ENCODE results near the gene GLYATL2.

The GLYATL2 gene

GRCh38 chr11:58845386-58845785 is 882 bp upstream of the GLYATL2 start:
- H3K9ac ChIP-seq (ENCODE audit: low read depth, low read length), result no peak overlapping the region
- H3K9me3 ChIP-seq (replicated peaks; ENCODE audit: low read length), result no peaks in the 10 kb centered on the region
- no peaks in the 10 kb centered on the region for H3K27me3 ChIP-seq (ENCODE audit: control insufficient read depth, insufficient read depth, low read length)
- no peaks in the 10 kb centered on the region for H3K4me1 ChIP-seq (ENCODE audit: control insufficient read depth, insufficient read depth, low read length)
- no peak overlapping the region for H3K4me2 ChIP-seq (ENCODE audit: low read length)
- no peak overlapping the region for H3K4me3 ChIP-seq (ENCODE audit: low read length)
- no peaks in the 10 kb centered on the region for H3K36me3 ChIP-seq (ENCODE audit: insufficient read depth, low read length)

- H3K4me3 ChIP-seq (ENCODE audit: low read length), result no peak overlapping the region
- H3K9ac ChIP-seq (ENCODE audit: low read depth, low read length), result no peak overlapping the region
- no peaks in the 10 kb centered on the region for H3K27me3 ChIP-seq (ENCODE audit: control insufficient read depth, insufficient read depth, low read length)
- H3K4me1 ChIP-seq (ENCODE audit: control insufficient read depth, insufficient read depth, low read length), result no peaks in the 10 kb centered on the region
- H3K36me3 ChIP-seq (ENCODE audit: insufficient read depth, low read length), result no peaks in the 10 kb centered on the region
- H3K9me3 ChIP-seq (replicated peaks; ENCODE audit: low read length), result no peaks in the 10 kb centered on the region
- H3K4me2 ChIP-seq (ENCODE audit: low read length), result no peak overlapping the region
Measured at GRCh38 chr11:58837707-58838388, 6.7 kb downstream of the GLYATL2 start.

DNA sequence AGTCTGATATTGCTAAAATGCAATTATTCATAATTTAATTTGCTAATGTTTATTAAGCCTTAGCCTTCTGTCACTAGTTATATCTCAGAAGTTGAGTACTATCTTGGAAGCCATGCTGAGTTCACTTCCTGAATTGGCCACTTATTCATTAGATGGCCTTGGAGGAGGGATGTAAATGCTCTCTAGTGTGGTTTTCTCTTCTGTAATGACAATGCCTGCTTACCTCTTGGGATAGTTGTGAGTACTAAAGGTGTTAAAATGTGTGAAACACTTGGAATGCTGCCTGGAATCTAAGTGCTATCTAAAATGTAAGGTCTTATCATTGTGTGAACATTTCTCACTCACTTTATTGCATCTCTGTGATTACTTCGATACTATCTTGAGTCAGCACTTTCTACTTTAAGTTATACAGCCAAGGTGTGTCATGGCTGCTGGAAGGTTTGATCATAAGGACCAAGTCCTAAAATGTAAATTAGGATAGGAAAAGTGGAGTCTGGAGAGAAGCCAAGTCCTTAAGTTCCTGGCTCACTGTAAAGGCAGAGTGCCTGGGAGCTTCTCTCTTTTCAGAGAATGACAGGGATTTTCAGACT is 12.4 kb downstream of the GLYATL2 start:
- Histone ChIP-seq H3K27me3 (ENCODE audit: control insufficient read depth, insufficient read depth, low read length) (no peaks in the 10 kb centered on the region), H3K36me3 (ENCODE audit: insufficient read depth, low read length) (no peaks in the 10 kb centered on the region), H3K9me3 (replicated peaks; ENCODE audit: low read length) (no peaks in the 10 kb centered on the region), H3K9ac (ENCODE audit: low read depth, low read length) (no peak overlapping the region), H3K4me1 (ENCODE audit: control insufficient read depth, insufficient read depth, low read length) (peaks cover 17% of the 10 kb centered on the region), H3K4me2 (ENCODE audit: low read length) (no peak overlapping the region), H3K4me3 (ENCODE audit: low read length) (no peak overlapping the region)

DNA sequence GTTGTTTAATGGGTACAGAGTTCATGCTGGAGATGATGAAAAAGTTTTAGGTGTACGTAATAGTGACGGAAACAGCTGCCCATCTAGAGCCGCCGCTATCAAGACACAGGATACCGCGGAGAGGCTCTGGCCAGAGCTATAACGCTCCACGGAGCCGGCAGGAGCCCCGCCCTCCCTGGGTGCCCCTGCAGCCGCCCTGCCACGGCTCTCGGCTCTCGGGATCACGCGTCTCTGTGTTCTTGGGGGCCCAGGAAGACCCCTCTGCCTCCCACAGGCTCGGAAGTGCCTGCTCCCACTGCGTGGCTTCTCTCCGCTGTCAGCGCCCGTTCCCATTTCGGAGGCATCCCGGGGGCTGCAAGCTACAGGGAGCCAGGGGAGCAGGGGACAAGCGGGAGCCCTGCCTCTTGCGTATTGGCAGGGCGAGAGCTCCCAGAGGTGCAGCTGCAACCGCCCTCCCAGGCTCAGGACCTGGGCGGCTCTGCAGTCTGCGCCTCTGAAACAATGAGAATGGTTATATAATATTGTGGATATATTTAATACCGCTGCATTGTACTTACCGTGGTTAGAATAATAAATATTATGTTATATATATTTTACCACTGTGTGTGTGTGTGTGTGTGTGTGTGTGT is 13.7 kb downstream of the GLYATL2 start:
- Histone ChIP-seq H3K9ac (ENCODE audit: low read depth, low read length) (no peak overlapping the region), H3K4me3 (ENCODE audit: low read length) (peak overlapping the region; percentile 39), H3K9me3 (replicated peaks; ENCODE audit: low read length) (no peaks in the 10 kb centered on the region), H3K4me2 (ENCODE audit: low read length) (peak overlapping the region; percentile 67), H3K27me3 (ENCODE audit: control insufficient read depth, insufficient read depth, low read length) (no peaks in the 10 kb centered on the region), H3K36me3 (ENCODE audit: insufficient read depth, low read length) (no peaks in the 10 kb centered on the region), H3K4me1 (ENCODE audit: control insufficient read depth, insufficient read depth, low read length) (peaks cover 17% of the 10 kb centered on the region)

GRCh38 chr11:58829786-58830185 is 14.7 kb downstream of the GLYATL2 start:
- no peak overlapping the region for H3K9ac ChIP-seq (ENCODE audit: low read depth, low read length)
- no peak overlapping the region for H3K4me3 ChIP-seq (ENCODE audit: low read length)
- peak overlapping the region; percentile 67 for H3K4me2 ChIP-seq (ENCODE audit: low read length)
- no peaks in the 10 kb centered on the region for H3K27me3 ChIP-seq (ENCODE audit: control insufficient read depth, insufficient read depth, low read length)
- peaks cover 17% of the 10 kb centered on the region for H3K4me1 ChIP-seq (ENCODE audit: control insufficient read depth, insufficient read depth, low read length)
- no peaks in the 10 kb centered on the region for H3K36me3 ChIP-seq (ENCODE audit: insufficient read depth, low read length)
- H3K9me3 ChIP-seq (replicated peaks; ENCODE audit: low read length), result no peaks in the 10 kb centered on the region

- Histone ChIP-seq H3K9ac (ENCODE audit: low read depth, low read length) (no peak overlapping the region), H3K4me1 (ENCODE audit: control insufficient read depth, insufficient read depth, low read length) (no peaks in the 10 kb centered on the region), H3K4me3 (ENCODE audit: low read length) (no peak overlapping the region), H3K9me3 (replicated peaks; ENCODE audit: low read length) (no peaks in the 10 kb centered on the region), H3K36me3 (ENCODE audit: insufficient read depth, low read length) (no peaks in the 10 kb centered on the region), H3K4me2 (ENCODE audit: low read length) (no peak overlapping the region), H3K27me3 (ENCODE audit: control insufficient read depth, insufficient read depth, low read length) (no peaks in the 10 kb centered on the region)
Measured at GRCh38 chr11:58813693-58814092, 30.8 kb downstream of the GLYATL2 start.

GRCh38 chr11:58811499-58811898 is 33.0 kb downstream of the GLYATL2 start:
- H3K4me3 ChIP-seq (ENCODE audit: low read length), result no peak overlapping the region

DNA sequence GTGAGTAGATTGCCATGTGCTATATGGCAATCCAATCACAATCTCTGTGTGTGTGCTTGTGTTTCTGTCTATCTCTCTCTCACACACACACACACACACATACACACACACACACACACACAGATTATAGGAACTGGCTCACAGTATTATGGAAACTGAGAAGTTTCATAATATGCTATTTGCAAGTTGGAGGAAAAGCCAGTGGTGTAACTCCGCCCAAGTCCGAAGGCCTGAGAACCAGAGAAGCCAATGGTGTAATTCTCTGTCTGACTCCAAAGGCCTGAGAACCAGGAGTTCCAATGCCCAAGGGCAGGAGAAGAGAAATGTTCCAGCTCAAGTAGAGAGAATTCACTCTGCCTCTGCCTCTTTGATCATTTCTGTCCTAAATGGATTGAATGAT is 37.2 kb downstream of the GLYATL2 start:
- H3K4me2 ChIP-seq (ENCODE audit: low read length), result no peak overlapping the region
- H3K4me1 ChIP-seq (ENCODE audit: control insufficient read depth, insufficient read depth, low read length), result peaks cover 13% of the 10 kb centered on the region
- no peaks in the 10 kb centered on the region for H3K9me3 ChIP-seq (replicated peaks; ENCODE audit: low read length)
- no peak overlapping the region for H3K9ac ChIP-seq (ENCODE audit: low read depth, low read length)
- H3K27me3 ChIP-seq (ENCODE audit: control insufficient read depth, insufficient read depth, low read length), result no peaks in the 10 kb centered on the region
- H3K36me3 ChIP-seq (ENCODE audit: insufficient read depth, low read length), result no peaks in the 10 kb centered on the region
- H3K4me3 ChIP-seq (ENCODE audit: low read length), result no peak overlapping the region

More at GRCh38 chr11:58811499-58811898, 33.0 kb downstream of the GLYATL2 start:
- Histone ChIP-seq H3K9ac (ENCODE audit: low read depth, low read length) (no peak overlapping the region), H3K27me3 (ENCODE audit: control insufficient read depth, insufficient read depth, low read length) (no peaks in the 10 kb centered on the region), H3K4me2 (ENCODE audit: low read length) (no peak overlapping the region), H3K4me1 (ENCODE audit: control insufficient read depth, insufficient read depth, low read length) (no peaks in the 10 kb centered on the region), H3K9me3 (replicated peaks; ENCODE audit: low read length) (no peaks in the 10 kb centered on the region), H3K36me3 (ENCODE audit: insufficient read depth, low read length) (no peaks in the 10 kb centered on the region)

GRCh38 chr11:58805065-58805464 is 39.4 kb downstream of the GLYATL2 start:
- H3K9ac ChIP-seq (ENCODE audit: low read depth, low read length), result no peak overlapping the region
- peaks cover 13% of the 10 kb centered on the region for H3K4me1 ChIP-seq (ENCODE audit: control insufficient read depth, insufficient read depth, low read length)
- H3K4me3 ChIP-seq (ENCODE audit: low read length), result no peak overlapping the region
- no peaks in the 10 kb centered on the region for H3K36me3 ChIP-seq (ENCODE audit: insufficient read depth, low read length)
- no peaks in the 10 kb centered on the region for H3K9me3 ChIP-seq (replicated peaks; ENCODE audit: low read length)
- H3K27me3 ChIP-seq (ENCODE audit: control insufficient read depth, insufficient read depth, low read length), result no peaks in the 10 kb centered on the region
- H3K4me2 ChIP-seq (ENCODE audit: low read length), result peak overlapping the region; percentile 19

DNA sequence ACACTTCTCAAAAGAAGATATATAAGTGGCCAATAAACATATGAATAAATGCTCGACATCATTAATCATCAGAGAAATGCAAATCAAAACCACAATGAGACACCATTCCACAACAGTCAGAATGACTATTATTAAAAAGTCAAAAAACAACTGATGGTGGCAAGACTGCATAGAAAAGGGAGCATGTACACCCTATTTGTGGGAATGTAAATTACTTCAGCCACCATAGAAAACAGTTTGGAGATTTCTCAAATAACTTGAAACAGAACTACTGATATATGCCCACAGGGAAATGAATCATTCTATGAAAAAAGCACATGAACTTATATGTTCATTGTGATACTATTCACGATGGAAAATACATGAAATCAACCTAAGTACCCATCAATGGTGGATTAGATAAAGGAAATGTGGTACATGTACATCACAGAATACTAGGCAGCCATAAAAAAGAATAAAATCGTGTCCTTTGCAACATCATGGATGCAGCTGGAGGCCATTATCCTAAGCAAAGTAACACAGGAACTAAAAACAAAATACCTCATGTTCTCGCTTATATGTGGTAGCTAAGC is 42.4 kb downstream of the GLYATL2 start:
- Histone ChIP-seq H3K36me3 (ENCODE audit: insufficient read depth, low read length) (no peaks in the 10 kb centered on the region), H3K4me3 (ENCODE audit: low read length) (no peak overlapping the region), H3K27me3 (ENCODE audit: control insufficient read depth, insufficient read depth, low read length) (no peaks in the 10 kb centered on the region), H3K9ac (ENCODE audit: low read depth, low read length) (no peak overlapping the region), H3K9me3 (replicated peaks; ENCODE audit: low read length) (no peaks in the 10 kb centered on the region), H3K4me1 (ENCODE audit: control insufficient read depth, insufficient read depth, low read length) (peaks cover 13% of the 10 kb centered on the region), H3K4me2 (ENCODE audit: low read length) (no peak overlapping the region)

- no peak overlapping the region for H3K4me3 ChIP-seq (ENCODE audit: low read length)
- H3K4me1 ChIP-seq (ENCODE audit: control insufficient read depth, insufficient read depth, low read length), result peaks cover 13% of the 10 kb centered on the region
- H3K36me3 ChIP-seq (ENCODE audit: insufficient read depth, low read length), result no peaks in the 10 kb centered on the region
- no peak overlapping the region for H3K4me2 ChIP-seq (ENCODE audit: low read length)
- no peaks in the 10 kb centered on the region for H3K27me3 ChIP-seq (ENCODE audit: control insufficient read depth, insufficient read depth, low read length)
- H3K9ac ChIP-seq (ENCODE audit: low read depth, low read length), result no peak overlapping the region
- no peaks in the 10 kb centered on the region for H3K9me3 ChIP-seq (replicated peaks; ENCODE audit: low read length)
Measured at GRCh38 chr11:58801302-58801701, 43.2 kb downstream of the GLYATL2 start.

Measured in skeletal muscle satellite cell (primary cell).